H1 (cell line): ENCODE measurements around the gene XRRA1. TPM values are rescaled to one million over a fixed set of nuclear protein-coding genes. Genes with fewer than 3 reads are reported as not detected.

ENCODE experiments used
- CTCF ChIA-PET: fragments of 300-600 bp; sonication (Branson Sonifier 250); formaldehyde crosslinking; loops from one replicate; lab custom pipeline; 2021; ENCODE audit not compliant: partially characterized antibody; lab: Charles Lee
- POLR2A ChIA-PET: fragments of 300-600 bp; sonication (Branson Sonifier 250); formaldehyde crosslinking; loops from one replicate; lab custom pipeline; 2021; ENCODE audit warnings: inconsistent platforms; ENCODE audit not compliant: partially characterized antibody; lab: Charles Lee
- DNase-seq, 2 experiments: peaks; one replicate each; pipeline versions ENCODE4 v3.0.0 to v3.0.0-alpha.2; 2010 to 2022; ENCODE audit warnings: low spot score in 2 of 2, low read depth in 1 of 2, mixed read lengths in 1 of 2
- FAIRE-seq: peaks from 2 replicates; lab custom pipeline; 2011; peaks lifted over from hg19 to GRCh38; lab: Jason Lieb, UNC
- H2AFZ ChIP-seq: 2 replicates; pipeline ENCODE4 v1.8.1; 2012; ENCODE audit warnings: low read length, inconsistent platforms
- H2AK5ac ChIP-seq: 2 replicates; pipeline ENCODE4 v1.6.1; 2013; ENCODE audit warnings: low read depth, low read length
- H2BK120ac ChIP-seq: replicated peaks from 2 replicates; pipeline ENCODE3; 2013; ENCODE audit warnings: low read depth, low read length, inconsistent platforms
- H2BK12ac ChIP-seq: 2 replicates; pipeline ENCODE4 v1.6.1; 2013; ENCODE audit warnings: low read depth, low read length
- H2BK15ac ChIP-seq: 2 replicates; pipeline ENCODE4 v1.6.1; 2013; ENCODE audit warnings: low read length
- H2BK20ac ChIP-seq: 2 replicates; pipeline ENCODE4 v1.6.1; 2013; ENCODE audit warnings: low read length
- H2BK5ac ChIP-seq: 2 replicates; pipeline ENCODE4 v1.6.1; 2013; ENCODE audit warnings: low read depth, low read length
- H3K14ac ChIP-seq: 2 replicates; pipeline ENCODE4 v1.6.1; 2013; ENCODE audit warnings: inconsistent platforms; ENCODE audit not compliant: insufficient read length
- H3K18ac ChIP-seq: 2 replicates; pipeline ENCODE4 v1.6.1; 2013; ENCODE audit warnings: low read length; ENCODE audit errors: extremely low read depth
- H3K23ac ChIP-seq: 2 replicates; pipeline ENCODE4 v1.6.1; 2013; ENCODE audit warnings: inconsistent platforms; ENCODE audit not compliant: insufficient read length
- H3K23me2 ChIP-seq: 2 replicates; pipeline ENCODE4 v1.6.1; 2013; ENCODE audit warnings: low read depth, low read length
- H3K27ac ChIP-seq: 2 replicates; pipeline ENCODE4 v1.6.1; 2011; ENCODE audit warnings: low read depth, low read length, inconsistent platforms
- H3K27me3 ChIP-seq, 4 experiments: replicated peaks in 1 of 4; 1 replicate in 1 of 4; 2 replicates in 3 of 4; pipeline versions ENCODE4 v1.6.1 to v1.8.1; 2011 to 2013; ENCODE audit warnings: low read length in 3 of 4, mild to moderate bottlenecking in 3 of 4, inconsistent platforms in 2 of 4, mixed read lengths in 2 of 4, moderate library complexity in 1 of 4; ENCODE audit not compliant: control insufficient read depth in 3 of 4, insufficient read depth in 3 of 4; ENCODE audit errors: extremely low read depth in 1 of 4
- H3K36me3 ChIP-seq, 4 experiments: 2 replicates each; pipeline versions ENCODE4 v1.6.1 to v1.8.1; 2011 to 2013; ENCODE audit warnings: mild to moderate bottlenecking in 4 of 4, low read length in 3 of 4, moderate library complexity in 2 of 4, control low read depth in 1 of 4, inconsistent platforms in 1 of 4; ENCODE audit not compliant: insufficient read depth in 4 of 4, control insufficient read depth in 2 of 4
- H3K4ac ChIP-seq: replicated peaks from 2 replicates; pipeline ENCODE3; 2013; ENCODE audit warnings: low read length, low read depth, mixed read lengths, inconsistent platforms; ENCODE audit not compliant: insufficient read length
- H3K4me1 ChIP-seq, 4 experiments: replicated peaks in 1 of 4; 1 replicate in 1 of 4; 2 replicates in 3 of 4; pipeline versions ENCODE4 v1.6.1 to v1.8.1; 2011 to 2013; ENCODE audit warnings: low read length in 3 of 4, inconsistent platforms in 2 of 4, mixed read lengths in 1 of 4; ENCODE audit not compliant: insufficient read depth in 4 of 4, control insufficient read depth in 3 of 4
- H3K4me2 ChIP-seq, 2 experiments: 2 replicates each; pipeline versions ENCODE4 v1.6.1 to v1.8.1; 2011 to 2013; ENCODE audit warnings: low read depth in 2 of 2, low read length in 2 of 2, control low read depth in 1 of 2, inconsistent platforms in 1 of 2, mild to moderate bottlenecking in 1 of 2; ENCODE audit not compliant: insufficient read depth in 1 of 2
- H3K4me3 ChIP-seq, 4 experiments: fragments of 200-600, 300-600 bp in 1 of 4; sonication (generic), shearing (Covaris generic), sonication (Bioruptor Twin) in 1 of 4; 2 replicates each; pipeline versions ENCODE4 v1.5.1 to v1.8.1; 2011 to 2016; ENCODE audit warnings: low read length in 4 of 4, low read depth in 3 of 4, control low read depth in 2 of 4, inconsistent platforms in 2 of 4, mild to moderate bottlenecking in 2 of 4, mixed read lengths in 1 of 4, moderate library complexity in 1 of 4; ENCODE audit not compliant: insufficient read depth in 2 of 4; ENCODE audit errors: extremely low read depth in 1 of 4
- H3K56ac ChIP-seq: replicated peaks from 2 replicates; pipeline ENCODE3; 2013; ENCODE audit warnings: low read depth, mild to moderate bottlenecking, mixed read lengths, low read length, inconsistent platforms; ENCODE audit not compliant: insufficient read length
- H3K79me1 ChIP-seq: 2 replicates; pipeline ENCODE4 v1.6.1; 2013; ENCODE audit warnings: low read depth, low read length, control low read depth
- H3K79me2 ChIP-seq, 2 experiments: 2 replicates each; pipeline versions ENCODE4 v1.6.1 to v1.8.1; 2012 to 2013; ENCODE audit warnings: low read length in 2 of 2, mild to moderate bottlenecking in 2 of 2, inconsistent platforms in 1 of 2; ENCODE audit not compliant: insufficient read depth in 2 of 2, control insufficient read depth in 1 of 2
- H3K9ac ChIP-seq, 4 experiments: replicated peaks in 1 of 4; 1 replicate in 1 of 4; 2 replicates in 3 of 4; pipeline versions ENCODE4 v1.6.1 to v1.8.1; 2011 to 2013; ENCODE audit warnings: low read depth in 3 of 4, low read length in 3 of 4, control low read depth in 2 of 4, mild to moderate bottlenecking in 2 of 4, moderate library complexity in 2 of 4, inconsistent platforms in 1 of 4; ENCODE audit errors: extremely low read depth in 1 of 4
- H3K9me3 ChIP-seq, 2 experiments: 2 replicates each; pipeline versions ENCODE4 v1.6.1 to v1.8.1; 2012 to 2013; ENCODE audit warnings: mild to moderate bottlenecking in 2 of 2, moderate library complexity in 2 of 2, control low read depth in 1 of 2, inconsistent platforms in 1 of 2, low read depth in 1 of 2, low read length in 1 of 2, mixed read lengths in 1 of 2; ENCODE audit not compliant: insufficient read depth in 2 of 2
- H4K20me1 ChIP-seq, 2 experiments: replicated peaks in 1 of 2; 2 replicates each; pipeline versions ENCODE3 to v1.8.1; 2011 to 2013; ENCODE audit warnings: inconsistent platforms in 2 of 2, low read length in 2 of 2, mild to moderate bottlenecking in 1 of 2; ENCODE audit not compliant: insufficient read depth in 2 of 2, control insufficient read depth in 1 of 2
- H4K5ac ChIP-seq: 2 replicates; pipeline ENCODE4 v1.6.1; 2013; ENCODE audit warnings: low read length, low read depth, mixed read lengths, inconsistent platforms; ENCODE audit not compliant: insufficient read length
- H4K8ac ChIP-seq: 2 replicates; pipeline ENCODE4 v1.8.0; 2013; ENCODE audit warnings: mild to moderate bottlenecking, moderate library complexity, low read length, inconsistent platforms; ENCODE audit not compliant: insufficient read depth; ENCODE audit errors: extremely low read depth
- H4K91ac ChIP-seq: replicated peaks from 2 replicates; pipeline ENCODE3; 2013; ENCODE audit warnings: low read length, mixed read lengths, inconsistent platforms; ENCODE audit not compliant: insufficient read length
- WGBS, 2 experiments: shearing (Covaris generic) in 1 of 2; methylation state at CpG; one replicate each; pipeline versions ENCODE4 v1.1.6 to v1.1.7; 2013 to 2015; ENCODE audit warnings: low lambda C conversion rate in 2 of 2, mixed read lengths in 2 of 2, inconsistent platforms in 1 of 2, low coverage in 1 of 2, missing lambda C conversion rate in 1 of 2; ENCODE audit not compliant: insufficient replicate concordance in 2 of 2, insufficient coverage in 1 of 2, insufficient read length in 1 of 2; ENCODE audit errors: extremely low coverage in 1 of 2, missing lambda C conversion rate in 1 of 2; 5-methylcytosine and 5-hydroxymethylcytosine counted together
- polyA plus RNA-seq, 7 experiments: library from polyadenylated mRNA; depleted of rRNA in 3 of 7; stranded (reverse) in 5 of 7; unstranded in 2 of 7; fragments of >200 nt in 5 of 7; fragments of 200-250 nt in 2 of 7; gene quantifications; 1 replicate in 5 of 7; 2 replicates in 1 of 7; 4 replicates in 1 of 7; pipeline versions ENCODE4 v1.2.1 to v1.2.3, GENCODE V29; 2011 to 2013; ENCODE audit warnings: missing spikeins in 2 of 7, mixed read lengths in 2 of 7
- total RNA-seq: library from RNA; stranded (reverse); fragmentation: NEBNext Ultra II Directional; extraction: Animal tissue kit (Norgen Biotek cat#: 25700); gene quantifications from 2 replicates; pipeline ENCODE4 v1.2.1, GENCODE V29; 2021
- TF ChIP-seq, protein P1 (sequence below): IDR thresholded peaks from 2 replicates; pipeline ENCODE4 v1.6.1; 2011; ENCODE audit warnings: low read depth, mild to moderate bottlenecking, low read length; ENCODE audit not compliant: insufficient read depth

Gene XRRA1
- total and polyA plus RNA-seq, 2 of the 8 experiments (the other 6 are each of a cell fraction or from before 2014, with no cell fraction given), result 2.1 to 7.1 TPM

DNA sequence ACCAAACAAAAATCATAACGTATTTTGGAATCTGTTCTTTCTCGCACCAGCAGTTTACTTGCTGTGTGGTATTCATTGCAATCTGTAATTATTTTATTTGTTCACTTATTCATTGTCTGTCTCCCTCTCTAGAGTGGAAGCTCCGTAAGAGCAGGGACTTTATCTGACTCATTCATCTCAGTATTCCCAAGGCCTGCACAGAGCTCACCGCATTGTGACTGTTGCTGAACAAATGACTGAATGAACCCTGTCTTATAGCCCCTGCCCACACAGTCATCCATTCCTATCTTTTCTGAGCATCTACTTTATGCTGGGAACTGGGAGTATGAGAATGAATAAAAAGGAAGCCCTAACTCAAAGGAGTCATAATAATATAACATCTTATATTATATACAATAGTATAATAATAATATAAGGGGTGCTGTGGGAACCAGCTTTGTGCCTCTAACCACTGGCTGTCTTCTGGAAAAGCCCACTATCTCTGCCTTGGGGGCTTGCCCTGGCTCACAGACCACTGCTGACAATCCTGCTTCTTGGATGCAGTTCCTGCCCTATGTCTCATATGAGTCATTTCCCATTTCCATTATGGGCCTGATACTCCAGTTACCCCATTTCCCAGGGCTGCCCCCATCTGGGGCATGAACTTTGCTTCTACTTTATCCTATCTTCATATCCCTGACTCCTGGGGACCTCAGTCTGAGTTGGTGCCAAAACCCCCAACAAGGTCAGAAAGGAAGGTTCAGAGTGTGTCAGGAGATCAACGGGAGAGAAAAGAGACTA lies 11.0 kb downstream of the XRRA1 start:
- FAIRE-seq (no peak), DNase-seq (no peak)
- no peak overlapping the region for H3K56ac ChIP-seq
- no peak overlapping the region for H2BK20ac ChIP-seq
- 89% methylated on average over 5 of the region's 5 CpGs; no CpG with 5 or more reads in 1 of the 2 experiments for WGBS, 2 experiments
- H2BK12ac ChIP-seq, result no peak overlapping the region
- ChIA-PET POLR2A (no interaction called here), CTCF (interaction anchor here (0.7 to 1.0 kb wide), 2 partner anchors 44 to 202 kb away, joined by 3 to 4 read pairs; no protein-coding TSS in a partner anchor)
- no peak overlapping the region for H3K27ac ChIP-seq
- H3K18ac ChIP-seq, result no peak overlapping the region
- H4K91ac ChIP-seq, result no peak overlapping the region
- no peak overlapping the region for H3K9ac ChIP-seq
- H3K23me2 ChIP-seq, result no peaks in the 10 kb centered on the region
- no peak overlapping the region for H4K5ac ChIP-seq
- H2BK120ac ChIP-seq, result no peak overlapping the region
- H4K20me1 ChIP-seq, result peaks cover 0 to 2% of the 10 kb centered on the region in 2 experiments
- TF ChIP-seq, protein P1, sequence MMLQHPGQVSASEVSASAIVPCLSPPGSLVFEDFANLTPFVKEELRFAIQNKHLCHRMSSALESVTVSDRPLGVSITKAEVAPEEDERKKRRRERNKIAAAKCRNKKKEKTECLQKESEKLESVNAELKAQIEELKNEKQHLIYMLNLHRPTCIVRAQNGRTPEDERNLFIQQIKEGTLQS, result no peak
- no peak overlapping the region for H2BK15ac ChIP-seq
- H3K79me2 ChIP-seq, result no peaks in the 10 kb centered on the region
- no peaks in the 10 kb centered on the region for H3K79me1 ChIP-seq
- H3K23ac ChIP-seq, result no peak overlapping the region
- no peaks in the 10 kb centered on the region for H3K9me3 ChIP-seq
- H3K27me3 ChIP-seq, result no peaks in the 10 kb centered on the region
- H2AFZ ChIP-seq, result no peak overlapping the region
- no peak overlapping the region for H2BK5ac ChIP-seq
- no peak overlapping the region for H3K14ac ChIP-seq
- no peak overlapping the region for H2AK5ac ChIP-seq
- H3K36me3 ChIP-seq, result no peaks in the 10 kb centered on the region; a peak in 3 of 8 replicates
- H3K4me1 ChIP-seq, result no peaks in the 10 kb centered on the region
- no peak overlapping the region for H4K8ac ChIP-seq
- no peak overlapping the region for H3K4ac ChIP-seq
- no peak overlapping the region for H3K4me3 ChIP-seq
- H3K4me2 ChIP-seq, result no peak overlapping the region
